ENCODE results near the gene VPS33B.

Gene VPS33B

DNA sequence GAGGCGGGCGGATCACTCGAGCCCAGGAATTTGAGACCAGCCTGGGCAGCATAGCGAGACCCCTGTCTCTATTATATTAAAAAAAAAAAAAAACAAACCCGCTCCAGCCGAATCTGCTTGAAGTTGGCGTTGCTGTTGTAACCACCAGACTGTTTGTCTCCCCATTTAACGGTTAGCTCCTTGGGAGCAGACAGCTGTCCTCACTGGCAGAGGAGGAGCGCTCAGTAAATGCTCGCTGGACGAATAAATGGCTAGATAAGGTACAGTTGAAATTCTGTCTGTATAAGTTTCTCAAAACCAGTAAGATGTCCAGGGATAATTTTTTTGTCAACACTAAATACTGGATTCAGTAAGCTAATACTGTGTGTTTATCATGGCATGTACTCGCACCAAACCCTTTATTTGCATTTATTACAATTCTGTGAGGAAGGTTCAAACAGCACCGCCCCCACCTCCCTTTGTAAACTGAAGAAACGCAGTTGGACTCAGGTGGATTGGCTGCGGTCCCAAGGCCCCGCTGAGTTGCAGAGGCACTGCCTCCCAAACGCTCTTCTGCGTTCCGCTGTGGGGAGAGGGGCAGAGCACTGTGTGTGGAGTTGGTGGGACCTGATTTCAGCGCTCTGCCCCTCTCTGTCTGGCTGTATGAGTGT, 66.6 kb downstream of the VPS33B start:
- TF ChIP-seq, protein P1, sequence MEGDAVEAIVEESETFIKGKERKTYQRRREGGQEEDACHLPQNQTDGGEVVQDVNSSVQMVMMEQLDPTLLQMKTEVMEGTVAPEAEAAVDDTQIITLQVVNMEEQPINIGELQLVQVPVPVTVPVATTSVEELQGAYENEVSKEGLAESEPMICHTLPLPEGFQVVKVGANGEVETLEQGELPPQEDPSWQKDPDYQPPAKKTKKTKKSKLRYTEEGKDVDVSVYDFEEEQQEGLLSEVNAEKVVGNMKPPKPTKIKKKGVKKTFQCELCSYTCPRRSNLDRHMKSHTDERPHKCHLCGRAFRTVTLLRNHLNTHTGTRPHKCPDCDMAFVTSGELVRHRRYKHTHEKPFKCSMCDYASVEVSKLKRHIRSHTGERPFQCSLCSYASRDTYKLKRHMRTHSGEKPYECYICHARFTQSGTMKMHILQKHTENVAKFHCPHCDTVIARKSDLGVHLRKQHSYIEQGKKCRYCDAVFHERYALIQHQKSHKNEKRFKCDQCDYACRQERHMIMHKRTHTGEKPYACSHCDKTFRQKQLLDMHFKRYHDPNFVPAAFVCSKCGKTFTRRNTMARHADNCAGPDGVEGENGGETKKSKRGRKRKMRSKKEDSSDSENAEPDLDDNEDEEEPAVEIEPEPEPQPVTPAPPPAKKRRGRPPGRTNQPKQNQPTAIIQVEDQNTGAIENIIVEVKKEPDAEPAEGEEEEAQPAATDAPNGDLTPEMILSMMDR (IDR thresholded peaks at IDR 0.05; ENCODE audit: extremely low read depth, insufficient read depth, missing control alignments), result no peak
- DNase-seq (ENCODE audit: low spot score), result no peak
- in situ Hi-C loops (cut with MboI; ENCODE audit: low pct_unique_long_range_greater_than_20kb, low sequenced_read_pairs, unreplicated experiment), result no loop called here

DNA sequence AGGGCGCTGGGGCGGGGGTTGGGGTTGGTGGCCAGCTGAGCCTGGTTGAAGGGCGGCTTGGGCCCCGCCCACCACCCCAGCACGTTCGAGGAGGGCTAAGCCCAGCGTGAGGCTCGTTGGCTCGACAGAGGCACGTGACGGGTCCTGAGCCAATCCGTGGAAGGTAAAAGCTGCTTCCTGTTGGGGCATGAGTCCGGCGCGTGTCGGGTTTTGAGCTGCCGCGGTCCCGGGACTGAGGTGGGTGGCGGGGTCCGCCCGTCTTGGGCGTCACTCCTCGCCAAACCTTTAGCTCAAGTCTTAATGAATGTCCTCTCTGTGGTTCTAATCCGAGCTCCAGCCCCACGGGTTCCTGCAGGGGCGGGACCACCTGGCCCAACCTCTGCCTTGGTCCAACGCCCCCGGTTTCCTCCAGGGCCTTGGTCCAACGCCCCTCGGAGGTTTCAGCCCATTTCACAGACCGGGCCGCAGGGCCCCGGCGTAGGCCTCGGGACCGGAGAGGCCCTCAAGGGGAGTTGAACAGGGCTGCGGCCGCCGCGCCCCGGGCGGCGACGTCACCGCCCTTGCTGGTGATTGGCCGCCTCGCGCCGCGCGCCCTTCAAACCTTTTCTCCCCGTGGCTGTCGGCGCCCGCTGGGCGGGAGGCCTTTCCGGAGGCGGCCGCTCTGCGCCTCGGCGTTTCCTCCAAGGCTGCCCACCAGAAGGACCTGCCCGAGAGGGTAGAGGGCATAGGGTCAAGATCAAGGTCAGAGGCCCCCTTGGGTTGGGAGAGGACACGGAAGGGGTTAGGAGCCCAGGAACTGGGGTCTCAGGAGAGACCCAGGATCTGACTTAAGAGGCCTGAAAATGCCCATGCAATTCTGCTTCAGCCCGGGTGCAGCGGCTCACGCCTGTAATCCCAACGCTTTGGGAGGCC, 67.4 kb downstream of the VPS33B start, which contains the start of gene RCCD1:
Gene RCCD1, plus strand, starts transcription at position 173 of the 912 bp plus-strand sequence. CDS start 1,851 bp downstream, outside the sequence.
- DNase-seq (ENCODE audit: low spot score), result peak; percentile 100
- TF ChIP-seq, protein P1 (IDR thresholded peaks at IDR 0.05; ENCODE audit: extremely low read depth, insufficient read depth, missing control alignments), result no peak
- in situ Hi-C loops (cut with MboI; ENCODE audit: low pct_unique_long_range_greater_than_20kb, low sequenced_read_pairs, unreplicated experiment), result no loop called here

DNA sequence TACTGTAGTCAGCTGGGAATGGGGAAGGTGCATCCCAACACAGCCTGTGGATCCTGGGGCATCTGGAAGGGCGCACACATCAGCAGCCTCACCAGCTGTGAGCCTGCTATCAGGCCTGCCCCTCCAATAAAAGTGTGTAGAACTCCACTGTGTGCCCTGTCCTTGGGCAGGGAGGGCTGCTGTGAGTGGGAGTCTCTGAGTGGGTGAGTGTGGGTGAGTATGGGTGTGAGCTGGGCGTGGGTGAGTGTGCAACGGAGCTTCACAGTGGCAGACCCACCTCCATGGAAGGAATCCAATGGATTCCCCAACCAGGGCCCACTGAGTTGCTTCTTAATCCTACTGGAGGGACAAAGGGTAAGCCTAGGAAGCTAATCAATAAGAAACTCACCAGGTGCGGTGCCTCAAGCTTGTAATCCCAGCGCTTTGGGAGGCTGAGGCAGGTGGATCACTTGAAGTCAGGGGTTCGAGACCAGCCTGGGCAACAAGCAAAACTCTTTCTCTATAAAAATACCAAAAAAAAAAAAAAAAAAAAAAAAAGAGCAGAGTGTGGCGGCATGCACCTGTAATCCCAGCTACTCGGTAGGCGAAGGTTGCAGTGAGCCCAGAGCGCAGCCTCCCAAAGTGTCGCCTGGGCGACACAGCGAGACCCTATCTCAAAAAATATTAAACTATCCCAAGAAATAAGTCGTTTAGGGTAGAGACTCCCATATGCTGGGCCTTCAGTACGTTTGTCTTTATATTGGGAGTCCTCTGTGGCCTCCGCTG, 68.3 kb downstream of the VPS33B start:
- TF ChIP-seq, protein P1 (IDR thresholded peaks at IDR 0.05; ENCODE audit: extremely low read depth, insufficient read depth, missing control alignments), result no peak
- in situ Hi-C loops (cut with MboI; ENCODE audit: low pct_unique_long_range_greater_than_20kb, low sequenced_read_pairs, unreplicated experiment), result no loop called here
- no peak for DNase-seq (ENCODE audit: low spot score)

DNA sequence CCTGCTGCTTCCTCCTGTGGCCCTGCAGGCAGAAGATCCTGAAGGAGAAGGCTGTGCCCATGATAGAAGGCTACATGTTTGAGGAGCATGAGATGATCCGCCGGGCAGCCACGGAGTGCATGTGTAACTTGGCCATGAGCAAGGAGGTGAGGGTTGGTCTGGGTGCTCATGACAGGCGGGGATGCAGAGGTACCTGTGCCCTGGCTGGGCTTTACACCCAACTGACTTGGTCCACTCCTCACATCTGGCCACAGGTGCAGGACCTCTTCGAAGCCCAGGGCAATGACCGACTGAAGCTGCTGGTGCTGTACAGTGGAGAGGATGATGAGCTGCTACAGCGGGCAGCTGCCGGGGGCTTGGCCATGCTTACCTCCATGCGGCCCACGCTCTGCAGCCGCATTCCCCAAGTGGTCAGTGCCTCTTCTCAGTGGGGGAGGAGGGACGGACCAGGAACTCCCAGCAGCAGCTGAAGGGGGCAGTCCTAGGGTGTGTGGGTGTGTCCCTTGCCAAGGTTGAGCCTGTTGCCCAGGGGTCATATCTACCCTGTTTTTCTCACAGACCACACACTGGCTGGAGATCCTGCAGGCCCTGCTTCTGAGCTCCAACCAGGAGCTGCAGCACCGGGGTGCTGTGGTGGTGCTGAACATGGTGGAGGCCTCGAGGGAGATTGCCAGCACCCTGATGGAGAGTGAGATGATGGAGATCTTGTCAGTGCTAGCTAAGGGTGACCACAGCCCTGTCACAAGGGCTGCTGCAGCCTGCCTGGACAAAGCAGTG, 69.3 kb downstream of the VPS33B start:
- in situ Hi-C loops (cut with MboI; ENCODE audit: low pct_unique_long_range_greater_than_20kb, low sequenced_read_pairs, unreplicated experiment), result no loop called here
- TF ChIP-seq, protein P1 (IDR thresholded peaks at IDR 0.05; ENCODE audit: extremely low read depth, insufficient read depth, missing control alignments), result no peak
- no peak for DNase-seq (ENCODE audit: low spot score)

DNA sequence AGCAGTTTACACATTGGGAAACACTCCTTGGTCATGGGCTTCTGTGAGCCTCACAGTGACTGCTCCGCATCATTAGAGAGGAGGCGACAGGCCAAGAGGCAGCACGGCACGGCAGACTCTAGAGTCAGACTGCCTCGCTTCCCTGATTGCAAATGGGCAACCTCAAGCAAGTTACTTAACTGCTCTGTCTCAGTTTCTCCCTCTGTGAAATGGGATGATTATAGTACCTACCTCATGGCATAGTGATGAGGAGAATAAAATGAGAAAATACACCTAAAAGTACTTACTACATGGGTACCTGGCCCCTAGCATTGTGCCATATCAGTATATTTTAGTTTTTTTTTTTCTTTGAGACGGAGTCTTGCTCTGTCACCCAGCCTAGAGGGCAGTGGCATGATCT, 71.7 kb downstream of the VPS33B start:
- TF ChIP-seq, protein P1 (IDR thresholded peaks at IDR 0.05; ENCODE audit: extremely low read depth, insufficient read depth, missing control alignments), result no peak
- in situ Hi-C loops (cut with MboI; ENCODE audit: low pct_unique_long_range_greater_than_20kb, low sequenced_read_pairs, unreplicated experiment), result no loop called here
- no peak for DNase-seq (ENCODE audit: low spot score)

All from GM13977 (cell line).